Measurements from ENCODE around the gene GNB5.

- no peak for TF ChIP-seq CTCF (IDR thresholded peaks at IDR 0.05)
- no peak for TF ChIP-seq POLR2AphosphoS5 (IDR thresholded peaks at IDR 0.05; ENCODE audit: low read depth, low read length)
Measured at GRCh38 chr15:52121896-52122295, 69.3 kb downstream of the GNB5 start.

Data from Panc1 (cell line).